Measurements from ENCODE around the gene SLCO6A1.
A peak's percentile ranks its signal among the peaks of the same experiment; 100 is the strongest.
"Not testable (repeated sequence)": the region's sequence is repeated elsewhere in the genome, so short reads cannot be mapped to it uniquely, and the experiment has no call there.

Gene SLCO6A1, protein sequence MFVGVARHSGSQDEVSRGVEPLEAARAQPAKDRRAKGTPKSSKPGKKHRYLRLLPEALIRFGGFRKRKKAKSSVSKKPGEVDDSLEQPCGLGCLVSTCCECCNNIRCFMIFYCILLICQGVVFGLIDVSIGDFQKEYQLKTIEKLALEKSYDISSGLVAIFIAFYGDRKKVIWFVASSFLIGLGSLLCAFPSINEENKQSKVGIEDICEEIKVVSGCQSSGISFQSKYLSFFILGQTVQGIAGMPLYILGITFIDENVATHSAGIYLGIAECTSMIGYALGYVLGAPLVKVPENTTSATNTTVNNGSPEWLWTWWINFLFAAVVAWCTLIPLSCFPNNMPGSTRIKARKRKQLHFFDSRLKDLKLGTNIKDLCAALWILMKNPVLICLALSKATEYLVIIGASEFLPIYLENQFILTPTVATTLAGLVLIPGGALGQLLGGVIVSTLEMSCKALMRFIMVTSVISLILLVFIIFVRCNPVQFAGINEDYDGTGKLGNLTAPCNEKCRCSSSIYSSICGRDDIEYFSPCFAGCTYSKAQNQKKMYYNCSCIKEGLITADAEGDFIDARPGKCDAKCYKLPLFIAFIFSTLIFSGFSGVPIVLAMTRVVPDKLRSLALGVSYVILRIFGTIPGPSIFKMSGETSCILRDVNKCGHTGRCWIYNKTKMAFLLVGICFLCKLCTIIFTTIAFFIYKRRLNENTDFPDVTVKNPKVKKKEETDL

DNA sequence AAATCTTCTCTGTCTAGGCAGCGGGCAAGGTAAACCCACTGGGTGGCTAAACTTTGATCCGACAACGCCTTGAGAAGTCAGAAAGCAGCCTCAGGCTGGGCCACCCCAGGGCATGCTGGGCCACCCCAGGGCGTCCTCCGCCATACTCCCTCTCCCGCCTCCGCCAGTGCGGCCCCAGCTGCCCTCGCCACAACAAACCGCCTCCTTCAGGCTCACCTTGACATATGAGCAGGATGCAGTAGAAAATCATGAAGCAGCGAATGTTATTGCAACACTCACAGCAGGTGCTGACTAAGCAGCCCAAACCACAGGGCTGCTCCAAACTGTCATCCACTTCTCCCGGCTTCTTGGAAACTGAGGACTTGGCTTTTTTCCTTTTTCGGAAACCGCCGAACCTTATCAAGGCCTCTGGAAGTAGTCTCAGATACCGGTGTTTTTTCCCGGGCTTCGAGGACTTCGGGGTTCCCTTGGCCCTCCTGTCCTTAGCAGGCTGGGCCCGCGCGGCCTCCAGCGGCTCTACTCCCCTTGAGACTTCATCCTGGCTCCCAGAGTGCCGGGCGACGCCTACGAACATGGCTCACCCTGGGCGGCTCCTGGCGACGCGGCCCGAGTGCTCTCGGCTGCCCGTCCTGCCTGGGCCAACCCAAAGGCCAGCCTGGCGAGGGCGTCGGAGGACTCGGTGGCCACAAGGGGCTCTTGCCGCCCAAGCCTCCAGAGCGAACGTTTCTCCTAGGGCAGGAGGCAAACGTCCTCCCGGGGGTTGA is at the start of gene SLCO6A1:
Gene SLCO6A1 (minus strand): TSS at position 731 of the 764 bp plus-strand sequence. CDS start 157 bp downstream, at position 574.
- no peak for DNase-seq

DNA sequence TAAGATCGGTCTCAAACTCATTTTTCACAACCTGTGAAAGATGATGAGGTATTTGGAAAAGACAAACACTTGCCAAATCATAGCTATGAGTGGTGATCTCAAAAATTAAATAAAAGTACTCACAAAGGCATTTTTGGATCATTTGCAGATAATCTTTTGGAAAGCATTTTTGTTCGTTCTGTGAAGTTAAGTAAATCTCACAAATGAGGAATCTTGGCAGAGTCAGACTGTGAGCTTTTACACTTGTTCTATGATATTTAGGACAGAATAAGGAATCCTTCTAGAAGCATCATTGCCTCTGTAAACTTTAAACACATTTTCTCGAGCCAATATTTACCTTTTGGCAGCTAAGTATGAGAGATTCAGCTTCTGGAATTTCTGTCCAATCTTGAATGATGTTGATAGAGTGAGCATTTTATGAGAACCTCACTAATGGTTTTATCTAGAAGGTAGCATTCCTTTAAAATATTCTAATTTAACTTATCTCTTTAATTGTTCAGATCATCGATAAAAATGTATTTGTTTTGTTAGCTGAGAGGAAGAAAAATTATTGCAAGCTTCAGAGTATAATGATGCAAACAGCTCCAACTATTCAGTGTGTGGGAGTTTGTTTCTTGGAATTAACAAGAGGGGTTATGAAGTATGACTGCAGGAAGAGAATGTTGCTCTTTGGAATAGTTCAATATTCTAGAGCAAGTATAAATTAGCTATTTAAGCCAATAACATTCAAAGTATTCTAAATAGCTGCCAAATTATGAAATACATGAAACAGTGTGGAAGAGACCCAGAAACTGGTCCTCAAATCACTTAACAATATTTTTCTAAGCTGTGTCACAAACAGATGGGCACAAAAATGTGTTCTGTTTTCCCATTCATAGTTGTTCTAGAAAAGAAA is 48.6 kb upstream of the SLCO6A1 start:
- no peak for DNase-seq

DNA sequence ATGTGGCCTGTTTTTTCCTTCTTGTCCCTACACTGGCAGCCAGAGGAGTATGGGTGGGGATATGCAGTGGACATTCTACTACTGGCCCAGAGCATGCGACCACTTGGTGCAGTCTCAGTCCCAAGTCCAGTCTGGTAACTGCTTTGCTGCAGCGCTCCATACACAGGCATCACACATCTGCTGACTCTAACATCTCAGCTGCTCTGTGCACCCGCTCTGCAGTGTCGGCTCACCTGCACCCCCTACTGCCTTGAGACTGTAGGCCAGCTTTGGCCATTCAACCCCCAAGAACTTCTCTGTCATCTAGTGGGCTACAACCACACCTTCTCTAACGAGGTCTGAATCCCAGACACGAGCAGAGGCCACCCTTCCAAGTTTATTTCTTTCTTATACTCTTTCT is 46.4 kb upstream of the SLCO6A1 start:
- no peak for DNase-seq

DNA sequence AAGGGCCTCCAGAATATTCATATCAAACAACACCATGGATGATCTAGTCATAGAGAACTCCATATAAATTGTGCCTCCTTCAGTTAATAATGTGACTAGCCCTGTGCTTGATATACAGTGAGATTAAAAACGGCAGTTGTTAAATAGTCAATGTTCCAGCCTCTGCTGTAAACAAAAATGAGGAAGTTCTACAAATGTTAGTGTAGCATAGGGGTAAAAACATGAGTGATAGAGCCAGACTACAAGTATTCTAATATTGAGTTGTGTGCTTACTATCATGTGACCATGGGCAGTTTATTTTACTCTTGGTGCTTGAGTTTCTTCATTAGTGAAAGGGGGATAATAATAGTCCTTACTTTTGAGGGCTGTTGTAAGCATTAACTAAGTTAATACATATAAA is 43.3 kb upstream of the SLCO6A1 start:
- no peak for DNase-seq

DNA sequence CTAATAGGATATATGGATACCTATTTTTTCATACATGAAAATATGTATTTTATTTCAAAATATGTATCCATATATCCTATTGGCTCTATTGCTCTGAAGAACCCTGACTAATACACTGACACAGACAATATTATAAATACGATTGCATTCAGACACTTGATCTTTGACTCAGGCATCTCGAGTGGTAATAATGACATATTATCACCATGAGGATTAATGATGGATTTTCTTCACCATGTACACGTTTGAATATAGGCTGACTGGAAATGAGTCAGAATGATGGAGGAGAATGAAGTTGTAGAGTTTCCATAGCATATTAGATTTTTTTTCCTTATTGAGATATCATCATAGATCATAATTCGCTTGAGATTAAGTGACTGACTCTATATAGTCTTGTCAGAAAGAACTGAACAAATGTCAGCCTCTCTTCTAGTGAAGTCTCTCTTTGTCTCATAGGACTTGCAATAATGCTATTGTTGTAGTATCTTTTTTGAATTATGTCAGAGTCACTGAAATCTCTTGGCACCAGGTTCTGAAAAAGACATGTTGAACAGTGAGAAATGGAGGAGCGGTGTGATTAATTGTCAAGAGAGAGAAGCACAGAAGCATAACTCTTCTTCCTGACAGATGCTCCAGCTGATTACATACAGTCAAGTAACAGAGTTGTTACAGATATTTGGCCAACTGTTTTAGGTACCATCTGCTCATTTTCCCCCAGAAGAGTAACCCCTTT is 41.4 kb upstream of the SLCO6A1 start:
- no peak for DNase-seq

DNA sequence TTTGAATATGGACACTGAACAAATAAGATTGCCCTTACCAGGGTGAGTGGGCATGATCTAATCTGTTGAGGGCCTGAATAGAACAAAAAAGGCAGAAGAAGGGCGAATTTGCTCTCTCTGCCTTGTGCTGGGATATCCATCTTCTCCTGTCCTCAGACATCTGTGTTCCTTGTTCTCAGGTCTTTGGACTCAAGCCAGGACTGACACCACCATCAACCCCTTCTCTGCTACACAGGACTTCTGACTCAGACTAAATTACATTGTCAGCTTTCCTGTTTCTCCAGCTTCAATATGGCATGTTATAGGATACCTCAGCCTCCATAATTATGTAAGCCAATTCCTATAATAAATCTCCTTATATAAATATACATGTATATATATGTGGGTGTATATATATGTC is 40.8 kb upstream of the SLCO6A1 start:
- no peak for DNase-seq

DNA sequence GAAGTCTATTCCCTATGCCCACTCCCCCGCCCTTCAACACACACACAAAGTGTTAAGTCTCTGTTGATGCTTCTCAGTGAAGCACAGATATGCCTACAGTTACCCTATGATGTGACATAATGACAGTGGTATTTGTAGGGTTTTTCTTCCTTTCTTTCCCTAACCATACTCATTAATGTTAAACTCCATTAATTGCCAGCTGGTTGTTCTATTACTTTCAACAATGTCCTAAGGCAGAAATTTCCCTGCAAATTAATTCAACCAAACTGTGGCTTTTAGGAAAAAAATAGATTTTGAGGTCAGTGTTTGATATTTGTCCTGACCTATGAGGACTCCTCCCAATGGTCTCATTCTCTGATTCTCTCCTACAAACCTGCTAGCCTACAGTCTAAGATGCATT is 38.2 kb upstream of the SLCO6A1 start:
- DNase-seq, result no peak

DNA sequence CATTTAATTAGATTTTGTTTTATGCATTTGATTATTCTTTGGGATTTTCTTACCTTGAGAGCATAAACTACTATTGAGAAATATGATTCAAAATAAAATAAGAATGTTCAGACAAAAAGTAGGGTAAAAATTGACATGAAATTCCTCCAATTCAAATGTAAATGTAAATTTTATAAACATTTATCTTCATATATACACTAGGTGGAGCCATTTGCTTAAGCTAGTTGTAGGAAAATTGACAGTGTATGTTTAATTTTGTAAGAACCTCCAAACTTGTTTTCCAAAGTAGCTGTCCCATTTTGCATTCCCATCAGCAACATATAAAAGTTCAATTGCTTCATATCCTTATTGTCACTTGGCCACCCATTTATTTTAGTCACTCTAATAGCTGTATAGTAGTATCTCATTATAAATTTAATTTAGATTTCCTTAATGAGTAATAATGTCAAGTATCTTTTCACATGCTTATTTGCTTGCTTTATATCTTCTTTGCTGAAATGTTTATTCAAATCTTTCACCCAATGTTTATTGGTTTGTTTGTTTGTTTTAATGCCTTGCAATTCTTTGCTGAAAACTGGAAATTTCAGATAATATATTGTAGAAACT is 37.6 kb upstream of the SLCO6A1 start:
- peak; percentile 16 for DNase-seq

DNA sequence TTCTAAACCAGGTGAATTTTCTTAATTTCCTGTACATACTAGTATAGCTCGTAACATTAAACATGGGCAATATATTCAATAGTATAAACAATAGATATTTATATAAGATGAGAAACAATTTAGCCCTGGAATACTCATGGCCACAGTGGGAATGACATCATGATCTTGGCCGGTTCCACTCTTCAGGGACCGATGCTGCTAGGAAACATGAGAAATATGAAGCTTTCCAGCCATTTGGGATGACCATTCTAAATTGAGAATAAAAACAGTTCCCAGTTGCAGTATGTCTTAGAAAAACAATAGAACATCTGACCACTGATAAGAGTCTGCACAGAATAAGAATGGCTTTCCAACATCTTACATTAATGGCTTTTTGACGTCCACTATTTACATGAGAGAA is 33.3 kb upstream of the SLCO6A1 start:
- no peak for DNase-seq

DNA sequence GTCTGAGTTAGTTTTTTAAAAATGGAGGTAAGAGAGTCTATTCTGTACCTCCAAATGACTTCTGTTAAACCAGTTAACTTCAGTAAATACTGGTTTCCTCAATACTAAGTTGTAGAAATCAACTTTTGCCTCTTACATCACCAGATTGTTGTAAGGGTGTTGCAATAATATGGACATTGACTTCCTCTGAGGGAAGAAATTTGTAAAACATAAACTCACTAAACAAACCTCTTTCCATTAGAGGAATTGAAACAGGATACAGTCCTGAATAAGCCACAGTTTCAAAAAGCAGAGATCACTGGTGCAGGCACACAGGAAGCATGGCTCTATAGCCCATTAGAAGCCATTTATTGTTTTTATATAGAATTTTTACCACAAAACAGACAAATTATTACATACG is 32.7 kb upstream of the SLCO6A1 start:
- DNase-seq, result no peak

DNA sequence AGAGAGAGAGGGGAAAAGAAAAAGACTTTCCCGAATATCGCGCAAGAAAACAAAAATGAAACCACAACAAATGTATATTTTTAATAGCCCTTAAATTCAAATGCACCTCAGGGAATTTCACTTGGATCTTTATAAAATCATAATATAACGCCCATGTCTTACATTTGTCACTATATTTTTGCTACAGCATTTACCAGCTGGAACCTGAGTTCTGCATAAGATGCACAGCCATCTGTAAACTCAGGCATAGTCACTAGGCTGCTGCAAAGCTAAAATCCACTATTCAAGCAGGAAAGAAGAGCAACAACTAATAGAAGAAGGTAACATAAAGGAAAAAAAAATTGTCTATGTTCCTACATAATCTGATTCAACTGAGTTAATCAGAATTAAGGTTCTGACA is 30.6 kb upstream of the SLCO6A1 start:
- no peak for DNase-seq

DNA sequence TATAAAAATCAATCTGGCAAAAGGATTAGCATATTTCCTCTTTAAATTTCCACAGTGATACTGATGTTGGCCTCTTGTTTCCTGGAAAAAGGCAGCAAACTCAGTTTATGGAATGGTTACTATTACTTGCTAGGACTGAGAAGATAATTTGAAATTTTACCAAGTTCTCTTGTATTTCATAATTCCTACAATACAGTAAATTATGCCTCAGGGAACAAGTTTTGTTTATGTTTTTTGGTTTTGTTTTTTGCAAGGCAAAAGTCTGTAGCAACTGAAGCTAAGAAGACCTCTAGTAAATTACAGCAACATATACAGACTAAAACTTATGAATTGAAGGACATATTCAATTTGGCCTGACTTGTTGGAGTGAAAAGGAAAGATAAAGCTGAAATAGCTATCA is 30.2 kb upstream of the SLCO6A1 start:
- no peak for DNase-seq

DNA sequence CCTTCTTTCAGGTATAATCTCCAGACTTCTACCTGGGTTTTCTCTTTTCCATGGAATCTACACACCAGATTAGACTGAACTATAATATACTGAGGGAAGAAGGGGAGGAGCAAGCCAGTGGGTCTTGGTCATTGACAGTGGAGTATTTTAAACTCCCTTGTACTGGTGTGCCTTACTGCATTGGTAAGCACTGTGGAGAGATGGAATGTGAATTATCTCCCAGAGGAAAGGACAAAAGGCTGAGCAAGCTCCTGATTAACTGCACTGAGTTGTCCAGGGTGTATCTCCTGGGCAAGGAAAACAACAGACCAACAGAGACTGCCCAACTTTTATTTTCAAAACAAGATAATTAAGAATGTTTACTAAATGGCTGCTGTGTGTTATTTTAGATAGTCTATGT is 29.8 kb upstream of the SLCO6A1 start:
- DNase-seq, result no peak

DNA sequence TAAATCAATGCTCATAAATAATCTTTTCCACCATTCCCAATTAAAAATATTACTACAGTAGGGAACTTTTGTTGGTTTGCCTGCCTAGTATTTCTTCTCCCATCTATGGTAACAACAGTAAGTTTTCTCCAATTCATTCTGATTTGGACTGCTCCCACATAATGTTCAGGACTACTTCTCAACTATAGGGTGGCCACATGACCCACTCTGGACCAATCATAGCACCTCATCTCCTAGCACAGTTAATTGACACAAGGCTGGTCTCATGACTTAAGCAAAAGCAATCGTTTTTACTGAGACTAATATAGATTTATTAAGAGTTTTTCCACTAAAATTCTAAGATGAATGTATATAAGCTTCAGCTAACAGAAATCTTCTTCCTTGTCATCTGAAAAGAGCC is 28.7 kb upstream of the SLCO6A1 start:
- DNase-seq, result no peak

DNA sequence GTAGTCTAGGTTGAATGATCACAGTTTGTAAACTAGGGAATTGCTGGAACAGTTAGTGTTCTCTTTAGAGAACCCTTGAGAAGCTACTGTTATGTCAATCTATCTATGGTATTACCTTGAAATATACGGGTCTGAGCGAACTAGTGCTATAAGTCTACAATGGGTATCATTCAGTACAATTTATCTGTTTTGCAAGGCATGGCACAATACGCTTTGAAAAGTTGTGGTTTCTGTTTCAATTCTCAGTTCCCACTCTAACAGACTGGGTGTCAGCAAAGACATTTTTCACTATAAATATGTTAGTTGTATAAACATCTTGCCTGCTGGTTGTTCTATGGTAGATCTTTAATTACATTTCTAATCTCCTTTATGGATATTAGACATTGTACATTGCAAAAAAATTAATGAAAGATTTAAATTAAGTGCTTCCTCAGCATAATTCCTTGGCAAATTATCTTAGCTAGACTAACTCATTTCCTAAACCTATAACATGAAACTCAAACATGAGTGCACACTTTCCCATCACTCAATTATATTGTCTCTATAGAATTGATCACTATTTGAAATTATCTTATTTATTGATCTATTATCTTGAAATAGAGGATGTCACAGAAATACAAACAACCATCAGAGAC is 24.9 kb upstream of the SLCO6A1 start:
- no peak for DNase-seq

DNA sequence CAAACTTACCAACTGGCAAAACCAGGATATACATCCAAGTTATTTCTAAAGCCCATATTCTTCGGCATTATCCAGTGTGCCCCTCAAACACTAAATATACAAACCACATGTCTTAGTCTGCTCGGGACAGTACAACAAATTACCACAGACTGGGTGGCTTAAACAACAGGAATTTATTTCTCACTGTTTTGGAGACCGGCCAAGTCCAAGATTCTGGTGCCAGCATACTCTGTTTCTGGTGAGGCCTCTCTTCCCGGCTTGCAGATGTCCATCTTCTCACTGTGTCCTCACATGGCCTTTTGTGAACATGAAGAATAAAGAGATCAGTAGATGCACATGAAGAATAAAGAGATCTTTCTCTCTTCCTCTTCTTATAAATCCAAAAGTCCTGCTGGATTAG is 12.9 kb upstream of the SLCO6A1 start:
- no peak for DNase-seq

DNA sequence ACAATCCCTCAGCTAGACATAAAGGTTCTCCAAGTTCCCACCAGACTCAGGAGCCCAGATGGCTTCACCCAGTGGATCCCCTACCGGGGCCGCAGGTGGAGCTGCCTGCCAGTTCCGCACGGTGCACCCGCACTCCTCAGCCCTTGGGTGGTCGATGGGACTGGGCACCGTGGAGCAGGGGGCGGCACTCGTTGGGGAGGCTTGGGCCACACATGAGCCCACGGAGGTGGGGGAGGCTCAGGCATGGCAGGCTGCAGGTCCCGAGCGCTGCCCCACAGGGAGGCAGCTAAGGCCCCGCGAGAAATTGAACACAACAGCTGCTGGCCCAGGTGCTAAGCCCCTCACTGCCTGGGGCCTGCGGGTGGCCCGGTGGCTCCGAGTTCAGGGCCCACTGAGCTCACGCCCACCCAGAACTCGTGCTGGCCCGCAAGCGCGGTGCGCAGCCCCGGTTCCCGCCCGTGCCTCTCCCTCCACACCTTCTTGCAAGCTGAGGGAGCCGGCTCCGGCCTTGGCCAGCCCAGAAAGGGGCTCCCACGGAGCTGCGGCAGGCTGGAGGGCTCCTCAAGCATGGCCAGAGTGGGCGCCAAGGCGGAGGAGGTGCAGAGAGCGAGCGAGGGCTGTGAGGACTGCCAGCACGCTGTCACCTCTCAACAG is 7.4 kb downstream of the SLCO6A1 start:
- not testable (repeated sequence) for DNase-seq

DNA sequence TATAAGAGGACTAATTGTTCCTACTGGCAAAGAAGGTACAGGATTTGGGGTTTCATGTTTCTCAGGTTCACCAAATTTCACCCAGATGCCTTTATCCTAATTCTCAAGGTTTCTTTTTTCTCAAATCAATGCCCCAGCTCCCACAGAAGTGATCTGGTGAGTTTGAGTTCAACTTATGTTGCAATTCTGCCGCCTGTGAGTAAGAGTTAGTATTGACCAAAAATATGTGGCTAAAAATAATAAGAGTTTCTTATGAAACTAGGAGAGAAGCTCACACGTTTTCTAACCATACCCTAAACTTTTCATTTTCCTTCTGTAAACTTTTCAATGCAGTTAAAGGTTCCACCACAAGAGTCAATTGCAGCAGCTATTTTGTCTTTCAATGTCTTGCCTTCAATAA is 15.1 kb downstream of the SLCO6A1 start:
- no peak for DNase-seq

DNA sequence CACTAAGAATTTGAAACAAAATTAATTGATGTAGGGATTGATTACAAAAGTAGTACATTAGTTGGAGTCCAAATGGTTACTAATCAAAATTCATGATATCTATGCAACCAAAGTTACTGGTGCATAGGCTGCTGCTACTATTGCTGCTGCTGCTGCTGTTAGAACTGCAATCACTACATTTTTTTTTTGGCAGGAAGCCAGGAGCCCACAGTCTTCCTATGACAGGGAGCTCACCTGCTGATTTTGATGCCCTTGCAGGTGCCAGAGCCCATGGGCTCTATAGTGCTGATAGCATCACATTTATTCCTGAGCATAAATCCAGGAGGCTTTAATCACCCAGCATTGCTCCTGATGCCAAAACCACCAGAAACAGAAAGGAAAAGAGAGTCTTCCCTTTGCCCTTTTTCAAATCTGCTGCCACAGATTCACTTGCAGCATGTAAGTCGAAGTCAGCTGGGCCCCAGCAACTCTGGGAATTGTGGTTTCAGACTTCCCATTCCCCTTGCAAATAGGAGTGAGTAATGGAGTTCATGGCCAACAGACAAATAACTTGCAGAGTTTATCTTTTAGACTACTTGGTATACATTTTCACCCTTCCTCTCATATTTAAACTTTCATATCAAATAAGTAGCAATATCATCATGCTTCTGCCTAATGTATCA is 17.6 kb downstream of the SLCO6A1 start:
- peak; percentile 61 for DNase-seq

DNA sequence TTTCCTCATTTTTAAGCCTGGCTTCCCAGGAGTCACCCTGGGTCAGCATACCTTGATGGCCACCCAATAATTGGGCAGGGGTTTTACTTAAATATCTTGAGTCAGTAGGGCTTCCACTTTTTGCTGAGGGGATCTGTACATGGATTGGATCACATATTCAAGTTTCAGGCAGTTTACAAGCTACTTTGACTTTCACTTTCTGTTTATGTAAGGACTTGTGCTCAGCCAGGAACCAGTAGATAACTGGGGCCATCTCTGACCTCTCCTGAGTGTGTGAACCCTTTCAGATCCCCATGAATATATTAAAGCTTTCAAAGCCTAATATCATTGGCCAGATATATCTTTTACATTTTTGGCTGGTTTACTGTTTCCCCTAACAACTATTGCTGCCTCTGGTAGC is 45.1 kb downstream of the SLCO6A1 start:
- no peak for DNase-seq
